Thoracic aorta (tissue), 2 donors: ENCODE data around the gene ANAPC2. TPM values are rescaled to one million over a fixed set of nuclear protein-coding genes. Genes with fewer than 3 reads are reported as not detected.

Source experiments
- ATAC-seq: fragments of 150-250 bp; one replicate; pipeline ENCODE4 v1.8.0; 2017; ENCODE audit warnings: low read depth; ENCODE audit not compliant: insufficient number of reproducible peaks, low FRiP score
- DNase-seq: peaks from one replicate; pipeline ENCODE4 v3.0.0-alpha.2; 2020; ENCODE audit warnings: low spot score
- H3K27ac ChIP-seq, 2 donors: fragments of 200-600 bp; sonication (generic); 1 replicate in 1 of 2; 2 replicates in 1 of 2; pipeline ENCODE4 v1.5.1; 2016; ENCODE audit warnings: mild to moderate bottlenecking in 2 of 2, moderate library complexity in 2 of 2
- H3K27me3 ChIP-seq: fragments of 200-600 bp; sonication (generic); replicated peaks from 2 replicates; pipeline ENCODE4 v1.6.0; 2016; ENCODE audit warnings: mild to moderate bottlenecking; ENCODE audit not compliant: insufficient read depth
- H3K36me3 ChIP-seq: fragments of 200-600 bp; sonication (generic); one replicate; pipeline ENCODE4 v1.5.1; 2016
- H3K4me1 ChIP-seq, 2 donors: fragments of 200-600 bp; sonication (generic); 1 replicate in 1 of 2; 2 replicates in 1 of 2; pipeline versions ENCODE4 v1.5.1 to v1.6.0; 2016; ENCODE audit warnings: low read depth in 2 of 2, mild to moderate bottlenecking in 1 of 2; ENCODE audit not compliant: control insufficient read depth in 1 of 2
- H3K4me3 ChIP-seq: fragments of 200-600 bp; sonication (generic); 2 replicates; pipeline ENCODE4 v1.5.1; 2016; ENCODE audit warnings: mild to moderate bottlenecking
- H3K9me3 ChIP-seq: fragments of 200-600 bp; sonication (generic); 2 replicates; pipeline ENCODE4 v1.5.1; 2016
- total RNA-seq, 2 donors: library from RNA; depleted of rRNA; stranded (reverse); fragments of >200 nt; gene quantifications; one replicate each; pipeline versions ENCODE4 v1.1.0 to v1.2.3, GENCODE V29; 2016
- TF ChIP-seq, protein P1 (sequence below): fragments of 200-600 bp; sonication (generic); IDR thresholded peaks from one replicate; pipeline ENCODE4 v1.5.1; 2019; ENCODE audit warnings: antibody characterized with exemption

ANAPC2 gene
- total RNA-seq, 2 donors from 2014 or later: 25.2 to 43.0 TPM

DNA sequence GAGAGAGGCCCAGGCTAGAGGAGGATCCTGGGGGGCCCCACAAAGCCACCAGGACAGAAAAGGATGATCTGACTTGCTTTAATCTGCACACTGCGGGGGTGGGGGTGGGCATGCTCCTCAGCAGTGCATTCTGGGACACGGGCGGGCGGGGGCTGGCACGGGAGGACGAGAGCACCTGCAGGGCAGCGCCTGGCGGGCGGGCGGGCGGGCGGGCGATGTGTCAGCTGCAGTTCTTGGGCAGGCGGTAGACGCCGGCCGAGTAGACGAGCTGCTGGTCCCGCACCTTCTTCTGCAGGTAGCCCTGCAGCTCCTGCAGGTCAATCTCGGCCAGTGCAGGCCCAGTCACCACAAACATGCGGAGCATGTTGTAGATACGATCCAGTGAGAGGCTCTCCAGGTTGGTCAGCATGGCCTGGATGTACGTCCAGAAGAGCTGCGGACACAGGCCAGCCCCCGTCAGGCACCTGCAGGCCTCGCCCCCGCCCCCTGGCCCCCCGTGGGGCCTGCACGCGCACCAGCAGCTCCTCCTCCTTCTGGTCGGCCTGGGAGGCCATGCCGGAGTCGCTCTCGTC, 13.6 kb downstream of the ANAPC2 start:
- H3K4me3 ChIP-seq: no peak overlapping the region
- no peak overlapping the region for H3K27ac ChIP-seq
- H3K27me3 ChIP-seq: no peaks in the 10 kb centered on the region
- DNase-seq (no peak), ATAC-seq (no peak)
- no peaks in the 10 kb centered on the region for H3K9me3 ChIP-seq
- peaks cover 6% of the 10 kb centered on the region for H3K36me3 ChIP-seq
- TF ChIP-seq, protein P1, sequence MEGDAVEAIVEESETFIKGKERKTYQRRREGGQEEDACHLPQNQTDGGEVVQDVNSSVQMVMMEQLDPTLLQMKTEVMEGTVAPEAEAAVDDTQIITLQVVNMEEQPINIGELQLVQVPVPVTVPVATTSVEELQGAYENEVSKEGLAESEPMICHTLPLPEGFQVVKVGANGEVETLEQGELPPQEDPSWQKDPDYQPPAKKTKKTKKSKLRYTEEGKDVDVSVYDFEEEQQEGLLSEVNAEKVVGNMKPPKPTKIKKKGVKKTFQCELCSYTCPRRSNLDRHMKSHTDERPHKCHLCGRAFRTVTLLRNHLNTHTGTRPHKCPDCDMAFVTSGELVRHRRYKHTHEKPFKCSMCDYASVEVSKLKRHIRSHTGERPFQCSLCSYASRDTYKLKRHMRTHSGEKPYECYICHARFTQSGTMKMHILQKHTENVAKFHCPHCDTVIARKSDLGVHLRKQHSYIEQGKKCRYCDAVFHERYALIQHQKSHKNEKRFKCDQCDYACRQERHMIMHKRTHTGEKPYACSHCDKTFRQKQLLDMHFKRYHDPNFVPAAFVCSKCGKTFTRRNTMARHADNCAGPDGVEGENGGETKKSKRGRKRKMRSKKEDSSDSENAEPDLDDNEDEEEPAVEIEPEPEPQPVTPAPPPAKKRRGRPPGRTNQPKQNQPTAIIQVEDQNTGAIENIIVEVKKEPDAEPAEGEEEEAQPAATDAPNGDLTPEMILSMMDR: no peak
- H3K4me1 ChIP-seq: peaks cover 0 to 1% of the 10 kb centered on the region in 2 donors

DNA sequence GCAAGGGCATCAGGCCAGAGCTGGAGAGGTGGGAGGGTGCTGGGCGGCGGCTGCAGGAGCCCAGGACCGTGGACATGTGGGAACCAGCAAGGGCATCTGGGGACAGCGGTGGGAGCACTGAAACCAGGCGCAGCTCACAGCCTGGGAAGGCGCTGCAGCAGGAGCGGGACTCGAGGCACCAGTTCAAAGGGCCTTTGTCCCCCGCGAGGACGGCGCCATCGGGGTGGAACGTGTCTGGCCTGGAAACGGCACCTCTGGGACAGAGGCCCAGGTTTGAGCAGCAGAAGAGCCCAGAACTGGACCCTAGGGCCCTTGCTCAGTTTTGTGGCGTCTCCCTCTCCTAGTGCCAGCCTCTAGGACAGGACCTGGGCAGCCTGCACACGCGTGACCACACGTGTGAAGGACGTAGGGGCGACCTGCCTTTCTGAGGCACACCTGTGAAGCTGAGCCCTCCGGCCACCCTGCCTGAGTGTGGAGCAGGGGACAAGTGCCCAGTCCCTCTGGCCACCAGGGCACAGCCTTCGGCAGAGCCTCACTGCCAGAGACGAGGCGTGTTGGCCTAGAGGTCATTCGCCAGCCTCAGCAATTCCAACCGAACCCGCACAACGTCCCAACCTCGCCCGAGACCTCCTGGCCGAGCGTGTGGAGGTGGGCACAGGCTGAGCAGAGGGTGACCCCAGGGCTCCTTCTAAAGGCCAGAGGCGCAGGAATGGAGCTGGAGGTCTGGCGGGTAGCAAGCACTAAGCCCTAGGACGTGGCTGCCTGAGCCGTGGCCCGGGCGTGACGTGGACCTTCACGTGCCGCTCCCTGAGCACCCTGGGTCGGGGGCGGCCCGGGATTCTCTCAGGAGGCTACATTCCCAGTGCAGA, 14.3 kb downstream of the ANAPC2 start:
- no peak for DNase-seq
- Histone ChIP-seq H3K27me3 (peaks cover 5% of the 10 kb centered on the region), H3K27ac (no peak overlapping the region), H3K4me1 (peaks cover 6 to 9% of the 10 kb centered on the region in 2 donors), H3K36me3 (no peaks in the 10 kb centered on the region), H3K9me3 (no peaks in the 10 kb centered on the region), H3K4me3 (no peak overlapping the region)
- no peak for ATAC-seq
- TF ChIP-seq, protein P1: no peak

DNA sequence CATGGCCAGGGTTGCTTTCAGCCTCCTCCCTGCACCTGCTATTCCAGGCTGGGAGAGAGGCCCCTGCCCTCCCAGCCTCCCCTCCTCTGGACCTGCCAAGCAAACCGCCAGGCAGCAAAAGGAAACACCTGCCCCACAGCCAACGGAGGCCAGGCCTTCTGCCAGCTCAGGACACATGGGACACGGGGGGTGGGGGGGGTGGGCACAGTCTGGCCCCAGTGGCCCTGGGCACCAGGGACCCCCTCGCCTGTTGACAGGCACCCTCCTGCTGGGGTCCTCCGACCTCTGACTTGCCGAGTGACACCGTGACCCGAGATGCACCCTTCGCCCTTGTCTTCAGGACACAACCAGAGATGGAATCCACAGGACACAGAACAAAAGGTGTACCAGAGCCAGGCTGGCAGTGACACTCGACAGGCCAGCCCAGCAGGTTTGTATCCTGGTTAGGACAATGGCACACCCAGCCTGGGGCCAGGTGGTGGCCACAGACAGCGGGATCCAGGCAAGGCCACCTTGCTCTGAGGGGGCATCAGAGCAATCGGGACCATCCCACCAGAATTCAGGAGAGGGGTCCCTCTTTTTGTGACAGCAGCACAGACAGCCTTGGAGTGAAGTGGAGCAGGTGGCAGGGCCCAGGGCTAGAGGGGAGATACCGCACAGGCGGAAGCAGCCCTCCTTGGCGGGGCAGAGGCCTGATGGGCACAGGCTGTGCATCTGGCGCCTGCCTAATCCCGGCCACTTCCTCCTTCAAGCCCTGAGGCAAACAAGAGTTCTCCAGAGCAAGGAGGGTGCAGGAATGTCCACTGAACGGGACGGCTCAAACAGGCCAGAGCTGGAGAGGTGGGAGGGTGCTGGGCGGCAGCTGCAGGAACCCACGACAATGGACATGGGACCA, 15.2 kb downstream of the ANAPC2 start:
- H3K27me3 ChIP-seq: peaks cover 5% of the 10 kb centered on the region
- peaks cover 7 to 16% of the 10 kb centered on the region in 2 donors for H3K4me1 ChIP-seq
- H3K36me3 ChIP-seq: no peaks in the 10 kb centered on the region
- no peaks in the 10 kb centered on the region for H3K9me3 ChIP-seq
- ATAC-seq (no peak), DNase-seq (no peak)
- no peak overlapping the region for H3K27ac ChIP-seq
- TF ChIP-seq, protein P1: no peak
- H3K4me3 ChIP-seq: no peak overlapping the region

DNA sequence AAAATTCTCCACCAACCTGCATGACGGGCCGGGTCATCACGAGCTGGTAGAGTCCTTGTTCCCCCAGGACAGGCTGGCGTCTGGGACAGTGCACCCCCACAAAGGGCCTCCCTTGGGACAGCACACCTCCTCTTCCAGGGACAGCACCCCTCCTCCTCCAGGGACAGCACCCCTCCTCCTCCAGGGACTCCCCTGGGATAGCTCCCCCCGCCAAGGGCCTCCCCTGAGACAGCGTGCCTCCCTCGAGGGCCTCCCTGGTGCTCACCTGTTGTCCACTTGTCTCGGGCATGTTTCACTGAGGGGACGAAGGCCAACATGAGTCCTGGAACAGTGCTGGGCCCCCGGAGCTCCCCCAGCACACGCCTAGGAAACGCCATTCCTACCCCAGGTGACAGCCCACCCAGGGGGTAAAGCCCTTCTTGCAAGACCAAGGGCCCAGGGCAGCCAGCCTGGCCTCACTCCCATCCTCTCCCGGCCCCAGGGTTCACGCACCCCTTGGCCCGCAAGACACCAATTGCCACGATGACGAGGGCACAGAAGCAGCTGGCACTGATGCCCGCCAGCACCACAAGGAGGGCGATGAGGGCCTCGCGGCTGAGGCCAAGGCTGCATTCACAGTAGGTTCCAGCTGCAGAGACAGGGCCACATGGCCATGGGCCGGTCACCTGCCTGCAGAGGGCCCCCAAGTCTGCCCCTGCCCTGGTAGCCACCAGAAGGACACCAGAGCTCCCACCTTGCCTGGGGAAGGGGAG, 17.0 kb downstream of the ANAPC2 start:
- no peaks in the 10 kb centered on the region for H3K9me3 ChIP-seq
- H3K4me1 ChIP-seq: peaks cover 7 to 21% of the 10 kb centered on the region in 2 donors
- H3K27me3 ChIP-seq: peaks cover 14% of the 10 kb centered on the region
- H3K4me3 ChIP-seq: no peak overlapping the region
- DNase-seq: no peak
- no peak overlapping the region for H3K27ac ChIP-seq
- TF ChIP-seq, protein P1: no peak
- no peak for ATAC-seq
- no peaks in the 10 kb centered on the region for H3K36me3 ChIP-seq
